Measurements from ENCODE around the gene TJP1. TPM values are rescaled to one million over a fixed set of nuclear protein-coding genes. Genes with fewer than 3 reads are reported as not detected.
"Not testable (repeated sequence)": the region's sequence is repeated elsewhere in the genome, so short reads cannot be mapped to it uniquely, and the experiment has no call there.

TJP1 gene
- total RNA-seq, 1 donor from 2014 or later: 120 TPM

GRCh38 chr15:29838352-29839010, 16.2 kb upstream of the TJP1 start:
- DNase-seq (ENCODE audit: low spot score): no peak

GRCh38 chr15:29835301-29835700, 13.0 kb upstream of the TJP1 start:
- DNase-seq (ENCODE audit: low spot score): no peak

- no peak for DNase-seq (ENCODE audit: low spot score)
Observed at GRCh38 chr15:29832709-29833108, 10.4 kb upstream of the TJP1 start.

- DNase-seq (ENCODE audit: low spot score): no peak
Observed at GRCh38 chr15:29826908-29827820, 4.9 kb upstream of the TJP1 start.

- no peak for DNase-seq (ENCODE audit: low spot score)
Observed at GRCh38 chr15:29825227-29825626, 3.0 kb upstream of the TJP1 start.

GRCh38 chr15:29822684-29823459, 604 bp upstream of the TJP1 start:
- peak; percentile 59 for DNase-seq (ENCODE audit: low spot score)

- DNase-seq (ENCODE audit: low spot score): peak; percentile 73
Observed at GRCh38 chr15:29821416-29822099, 710 bp downstream of the TJP1 start.

GRCh38 chr15:29820394-29821154, 1.7 kb downstream of the TJP1 start:
- DNase-seq (ENCODE audit: low spot score): no peak

- DNase-seq (ENCODE audit: low spot score): no peak
Observed at GRCh38 chr15:29819979-29820378, 2.3 kb downstream of the TJP1 start.

GRCh38 chr15:29818141-29818540, 4.1 kb downstream of the TJP1 start:
- no peak for DNase-seq (ENCODE audit: low spot score)

GRCh38 chr15:29817455-29817854, 4.8 kb downstream of the TJP1 start:
- not testable (repeated sequence) for DNase-seq (ENCODE audit: low spot score)

GRCh38 chr15:29815000-29815710, 7.1 kb downstream of the TJP1 start:
- no peak for DNase-seq (ENCODE audit: low spot score)

GRCh38 chr15:29813009-29813408, 9.3 kb downstream of the TJP1 start:
- no peak for DNase-seq (ENCODE audit: low spot score)

- peak; percentile 59 for DNase-seq (ENCODE audit: low spot score)
Observed at GRCh38 chr15:29812384-29812694, 9.9 kb downstream of the TJP1 start.

- no peak for DNase-seq (ENCODE audit: low spot score)
Observed at GRCh38 chr15:29811691-29812383, 10.4 kb downstream of the TJP1 start.

GRCh38 chr15:29805708-29806104, 16.6 kb downstream of the TJP1 start:
- no peak for DNase-seq (ENCODE audit: low spot score)

- DNase-seq (ENCODE audit: low spot score): no peak
Observed at GRCh38 chr15:29805043-29805707, 17.1 kb downstream of the TJP1 start.

- no peak for DNase-seq (ENCODE audit: low spot score)
Observed at GRCh38 chr15:29802411-29802810, 19.9 kb downstream of the TJP1 start.

All from ureter (tissue), 1 donor.